Psoas muscle (tissue), 8 donors: ENCODE data around the gene CHN1. TPM values are rescaled to one million over a fixed set of nuclear protein-coding genes. Genes with fewer than 3 reads are reported as not detected.

ENCODE experiments used
- ATAC-seq, 4 donors: fragments of 200-7000 bp; cut with Tn5 transposase; one replicate each; pipeline ENCODE4 v1.9.1; 2020; ENCODE audit warnings: moderate library complexity in 3 of 4, mild to moderate bottlenecking in 2 of 4
- DNase-seq, 2 donors: peaks; one replicate each; pipeline ENCODE4 v3.0.0-alpha.2; 2020
- H3K27ac ChIP-seq: fragments of 200-600 bp; one replicate; pipeline ENCODE4 v1.8.0; 2022
- H3K27me3 ChIP-seq, 3 donors: fragments of 200-600 bp in 1 of 3; one replicate each; pipeline versions ENCODE4 v1.6.1 to v1.8.0; 2013 to 2022; ENCODE audit warnings: low read length in 2 of 3, mild to moderate bottlenecking in 2 of 3, moderate library complexity in 1 of 3; ENCODE audit not compliant: insufficient read depth in 3 of 3
- H3K36me3 ChIP-seq, 2 donors: fragments of 200-600 bp in 1 of 2; one replicate each; pipeline versions ENCODE4 v1.6.1 to v1.8.0; 2013 to 2022; ENCODE audit warnings: low read depth in 1 of 2, mild to moderate bottlenecking in 1 of 2, moderate library complexity in 1 of 2; ENCODE audit not compliant: insufficient read depth in 1 of 2
- H3K4me1 ChIP-seq: fragments of 200-600 bp; one replicate; pipeline ENCODE4 v1.8.0; 2022
- H3K4me3 ChIP-seq: fragments of 200-600 bp; one replicate; pipeline ENCODE4 v1.8.0; 2022; ENCODE audit warnings: mild to moderate bottlenecking
- H3K9me3 ChIP-seq: fragments of 200-600 bp; one replicate; pipeline ENCODE4 v1.8.0; 2022
- WGBS, 3 donors: extraction: QIAGEN DNeasy Blood & Tissue Kit; methylation state at CpG; one replicate each; pipeline versions ENCODE4 v1.1.6 to v1.1.7; 2013; 5-methylcytosine and 5-hydroxymethylcytosine counted together
- intact Hi-C, 2 donors: fragments of 100-400 bp; cut with DNase I; formaldehyde crosslinking; loops; one replicate each; pipeline versions ENCODE4 v1.11.0 to v1.14.2; 2022
- polyA plus RNA-seq, 3 donors: library from polyadenylated mRNA; stranded (reverse); fragments of 200-250 nt; gene quantifications; one replicate each; pipeline ENCODE4 v1.2.3, GENCODE V29; 2013
- total RNA-seq, 4 donors: library from RNA; stranded (reverse); fragmentation: NEBNext Ultra II Directional in 2 of 4; extraction: Animal tissue kit (Norgen Biotek cat#: 25700) in 2 of 4; gene quantifications; one replicate each; pipeline versions ENCODE4 v1.2.1 to v1.2.4, GENCODE V29; 2021 to 2023
- TF ChIP-seq, protein P1 (sequence below): fragments of 200-600 bp; IDR thresholded peaks from one replicate; pipeline ENCODE4 v1.8.0; 2022; ENCODE audit warnings: antibody characterized with exemption
- donor health status: healthy with polysubstance abuse.
- donor health status: DM: no; HTN: no; CAD: no; lungs with moderate emphysema.
- donor health status: Bipolar disorder and iron deficiency.
- donor health status: healthy.
- donor health status: DM: yes; HTN: yes; CAD: no.
- donor health status: DM: no; HTN: no; CAD: no.
- donor health status: DM: no; HTN: no; CAD: no.
- donor health status: DM: yes; HTN: yes; CAD: no.

Gene CHN1
- total and polyA plus RNA-seq, 7 donors, result 1.8 to 4.2 (median 2.3) TPM

DNA sequence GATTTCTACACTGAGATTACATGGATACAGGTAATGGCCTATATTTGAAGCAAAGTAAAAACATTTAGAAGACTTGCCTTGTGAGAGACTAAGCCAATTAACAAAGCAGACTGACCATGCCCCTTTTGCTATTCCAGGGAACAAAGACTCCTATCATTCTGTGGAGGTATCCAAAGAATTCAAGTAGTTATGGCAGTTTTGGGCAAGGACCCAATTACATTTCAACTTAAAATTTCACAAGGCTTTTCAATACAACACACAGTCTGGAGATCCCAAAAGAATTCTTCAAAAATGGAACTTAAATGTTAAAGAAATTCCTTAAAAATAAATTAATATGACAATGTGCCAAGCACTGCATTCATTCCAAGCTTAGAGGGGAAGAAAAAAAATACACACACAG is 131.7 kb downstream of the CHN1 start:
- peaks cover 3% of the 10 kb centered on the region for H3K4me1 ChIP-seq
- TF ChIP-seq, protein P1, sequence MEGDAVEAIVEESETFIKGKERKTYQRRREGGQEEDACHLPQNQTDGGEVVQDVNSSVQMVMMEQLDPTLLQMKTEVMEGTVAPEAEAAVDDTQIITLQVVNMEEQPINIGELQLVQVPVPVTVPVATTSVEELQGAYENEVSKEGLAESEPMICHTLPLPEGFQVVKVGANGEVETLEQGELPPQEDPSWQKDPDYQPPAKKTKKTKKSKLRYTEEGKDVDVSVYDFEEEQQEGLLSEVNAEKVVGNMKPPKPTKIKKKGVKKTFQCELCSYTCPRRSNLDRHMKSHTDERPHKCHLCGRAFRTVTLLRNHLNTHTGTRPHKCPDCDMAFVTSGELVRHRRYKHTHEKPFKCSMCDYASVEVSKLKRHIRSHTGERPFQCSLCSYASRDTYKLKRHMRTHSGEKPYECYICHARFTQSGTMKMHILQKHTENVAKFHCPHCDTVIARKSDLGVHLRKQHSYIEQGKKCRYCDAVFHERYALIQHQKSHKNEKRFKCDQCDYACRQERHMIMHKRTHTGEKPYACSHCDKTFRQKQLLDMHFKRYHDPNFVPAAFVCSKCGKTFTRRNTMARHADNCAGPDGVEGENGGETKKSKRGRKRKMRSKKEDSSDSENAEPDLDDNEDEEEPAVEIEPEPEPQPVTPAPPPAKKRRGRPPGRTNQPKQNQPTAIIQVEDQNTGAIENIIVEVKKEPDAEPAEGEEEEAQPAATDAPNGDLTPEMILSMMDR, result no peak

DNA sequence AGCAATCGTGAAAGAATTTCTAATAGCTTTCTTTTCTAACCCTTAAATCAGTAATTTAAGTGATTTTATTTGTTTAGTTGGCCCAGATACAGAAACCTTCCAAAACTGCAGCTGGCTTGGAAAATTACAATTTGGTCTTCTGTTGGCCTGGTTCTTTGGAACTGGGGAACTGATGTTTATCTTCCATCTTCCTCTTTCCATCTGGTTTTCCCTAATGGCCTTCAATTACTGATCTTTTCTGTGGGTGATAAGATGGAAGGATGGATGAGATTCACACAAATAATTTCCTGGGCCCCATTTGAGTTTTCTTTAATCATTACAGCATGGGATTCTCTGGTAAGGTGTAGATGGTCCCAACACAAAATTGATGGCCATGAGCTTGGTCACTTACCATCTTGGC is 134.4 kb downstream of the CHN1 start:
- TF ChIP-seq, protein P1, result no peak
- 29 to 55% (median 37%) methylated on average over 1 of the region's 1 CpG for WGBS, 3 donors
- ATAC-seq, result no peak
- H3K27ac ChIP-seq, result no peak overlapping the region
- H3K9me3 ChIP-seq, result no peaks in the 10 kb centered on the region
- no peak overlapping the region for H3K4me3 ChIP-seq
- no peaks in the 10 kb centered on the region for H3K36me3 ChIP-seq
- no peaks in the 10 kb centered on the region for H3K4me1 ChIP-seq
- H3K27me3 ChIP-seq, result no peaks in the 10 kb centered on the region
- no peak for DNase-seq
- intact Hi-C loops, result no loop called here

More for the DNA sequence above, 131.7 kb downstream of the CHN1 start:
- ATAC-seq (no peak), DNase-seq (no peak)
- H3K9me3 ChIP-seq, result no peaks in the 10 kb centered on the region
- H3K27ac ChIP-seq, result no peak overlapping the region
- intact Hi-C loops, result no loop called here
- H3K36me3 ChIP-seq, result no peaks in the 10 kb centered on the region
- H3K27me3 ChIP-seq, result no peaks in the 10 kb centered on the region
- H3K4me3 ChIP-seq, result no peak overlapping the region

DNA sequence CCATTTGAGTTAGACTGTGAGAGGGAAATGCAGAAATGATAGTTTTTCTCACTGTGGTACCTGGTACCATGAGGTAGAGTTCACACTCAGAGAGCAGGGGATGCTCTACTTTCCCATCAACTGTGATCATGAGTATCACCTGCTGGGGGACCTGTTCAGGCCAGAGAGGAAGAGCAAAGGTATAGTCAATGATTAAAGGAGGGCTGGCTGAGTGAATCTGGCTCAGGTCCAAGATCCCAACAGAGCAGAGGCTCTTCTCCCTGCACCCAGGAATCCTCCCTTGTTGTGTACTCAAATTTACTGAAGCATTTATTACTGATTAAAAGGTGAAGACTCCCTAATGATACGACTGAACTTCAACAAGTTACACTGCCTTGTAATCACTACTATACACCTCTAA is 136.3 kb downstream of the CHN1 start:
- TF ChIP-seq, protein P1, result no peak
- no peaks in the 10 kb centered on the region for H3K27me3 ChIP-seq
- H3K36me3 ChIP-seq, result no peaks in the 10 kb centered on the region
- WGBS, 3 donors, result 82 to 85% (median 83%) methylated on average over 1 of the region's 1 CpG
- no peaks in the 10 kb centered on the region for H3K9me3 ChIP-seq
- no peak overlapping the region for H3K27ac ChIP-seq
- ATAC-seq, result no peak
- H3K4me3 ChIP-seq, result no peak overlapping the region
- intact Hi-C loops, result no loop called here
- H3K4me1 ChIP-seq, result no peaks in the 10 kb centered on the region
- no peak for DNase-seq

DNA sequence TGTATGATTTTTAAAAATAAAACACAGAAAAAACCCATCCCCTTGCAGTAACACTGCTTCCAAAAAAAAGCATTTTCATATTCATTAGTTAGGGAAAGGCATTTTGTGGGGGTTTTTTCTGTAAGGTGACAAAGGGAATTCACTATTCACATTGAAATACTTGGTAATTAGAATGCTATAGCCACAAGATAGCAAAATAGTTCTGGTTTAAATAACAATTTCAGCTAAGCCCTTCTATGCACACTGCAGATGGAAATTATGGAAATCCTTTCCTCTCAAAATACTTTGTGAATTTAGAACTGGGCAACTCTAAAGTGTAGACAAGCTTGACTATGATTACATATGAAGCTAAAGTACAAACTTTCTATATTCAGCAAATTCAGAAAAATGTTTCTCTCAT is 138.8 kb downstream of the CHN1 start:
- H3K27me3 ChIP-seq, result no peaks in the 10 kb centered on the region
- no peaks in the 10 kb centered on the region for H3K9me3 ChIP-seq
- DNase-seq (no peak), ATAC-seq (no peak)
- intact Hi-C loops, result no loop called here
- no peaks in the 10 kb centered on the region for H3K4me1 ChIP-seq
- no peaks in the 10 kb centered on the region for H3K36me3 ChIP-seq
- H3K4me3 ChIP-seq, result no peak overlapping the region
- TF ChIP-seq, protein P1, result no peak
- no peak overlapping the region for H3K27ac ChIP-seq

DNA sequence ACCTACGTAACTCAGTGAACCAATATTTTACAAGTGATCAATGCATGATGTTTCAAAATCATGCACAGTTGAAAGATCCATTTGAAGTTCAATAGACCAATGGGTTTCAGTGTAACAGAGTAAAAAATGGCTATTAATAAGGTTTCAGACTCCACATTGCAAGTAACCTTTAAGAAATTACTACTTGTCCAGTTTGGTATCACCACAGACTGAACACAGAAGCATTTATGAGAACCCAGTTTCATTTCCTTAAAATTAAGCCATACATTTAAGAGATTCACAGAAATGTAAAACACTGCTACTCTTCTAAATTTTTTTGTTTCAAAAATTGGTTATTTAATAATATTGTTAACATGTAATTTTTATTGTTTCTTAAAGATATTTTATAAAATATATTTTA is 142.0 kb downstream of the CHN1 start:
- ATAC-seq (no peak), DNase-seq (no peak)
- H3K4me1 ChIP-seq, result no peaks in the 10 kb centered on the region
- TF ChIP-seq, protein P1, result no peak
- intact Hi-C loops, result no loop called here
- H3K27ac ChIP-seq, result no peak overlapping the region
- no peaks in the 10 kb centered on the region for H3K27me3 ChIP-seq
- no peaks in the 10 kb centered on the region for H3K36me3 ChIP-seq
- H3K9me3 ChIP-seq, result no peaks in the 10 kb centered on the region
- 95 to 96% (median 96%) methylated on average over 1 of the region's 1 CpG for WGBS, 3 donors
- H3K4me3 ChIP-seq, result no peak overlapping the region
